SK-N-SH (cell line): ENCODE data around the gene DHRS13. TPM values are rescaled to one million over a fixed set of nuclear protein-coding genes. Genes with fewer than 3 reads are reported as not detected.

ENCODE experiments used
- CTCF ChIA-PET: fragments of 300-600, 350-600 bp; formaldehyde crosslinking; extraction: SDS; loops from one replicate; lab custom pipeline; 2021; lab: Yijun Ruan, JAX
- POLR2A ChIA-PET: fragments of 350-600 bp; sonication (Branson Sonifier 250); formaldehyde crosslinking; extraction: SDS; loops from one replicate; lab custom pipeline; 2020; ENCODE audit warnings: antibody characterized with exemption, inconsistent platforms; lab: Yijun Ruan, JAX
- DNase-seq: peaks from one replicate; pipeline ENCODE4 v3.0.0; 2012
- H2AFZ ChIP-seq: fragments of 200-600 bp; sonication (generic); 2 replicates; pipeline ENCODE4 v1.8.1; 2016; ENCODE audit warnings: antibody characterized with exemption, mild to moderate bottlenecking, low read depth
- H3F3A ChIP-seq: fragments of 200-600 bp; sonication (generic); replicated peaks from 2 replicates; pipeline ENCODE3; 2016; ENCODE audit warnings: antibody characterized with exemption, mild to moderate bottlenecking; ENCODE audit not compliant: insufficient read depth
- H3K27ac ChIP-seq, 2 experiments: fragments of 200-500 bp in 1 of 2; fragments of 200-600 bp in 1 of 2; sonication (Bioruptor generic) in 1 of 2; sonication (generic), shearing (Covaris generic) in 1 of 2; 2 replicates each; pipeline versions ENCODE4 v1.5.1 to v1.6.1; 2014 to 2016; ENCODE audit warnings: low read depth in 2 of 2, inconsistent platforms in 1 of 2, low read length in 1 of 2, mild to moderate bottlenecking in 1 of 2, mixed read lengths in 1 of 2
- H3K27me3 ChIP-seq: fragments of 200-600 bp; sonication (generic), shearing (Covaris generic); 2 replicates; pipeline ENCODE4 v1.6.1; 2016; ENCODE audit warnings: mixed run types; ENCODE audit not compliant: insufficient read depth
- H3K36me3 ChIP-seq, 2 experiments: fragments of 200-500 bp in 1 of 2; fragments of 200-600 bp in 1 of 2; sonication (Bioruptor generic) in 1 of 2; sonication (generic) in 1 of 2; replicated peaks in 1 of 2; 2 replicates each; pipeline versions ENCODE3 to v1.5.1; 2014 to 2016; ENCODE audit warnings: low read length in 1 of 2, mild to moderate bottlenecking in 1 of 2; ENCODE audit not compliant: insufficient read depth in 2 of 2, control insufficient read depth in 1 of 2
- H3K4me1 ChIP-seq, 2 experiments: fragments of 200-500 bp in 1 of 2; fragments of 200-600 bp in 1 of 2; sonication (Bioruptor generic) in 1 of 2; sonication (generic), shearing (Covaris generic) in 1 of 2; 2 replicates each; pipeline versions ENCODE4 v1.5.1 to v1.6.1; 2014 to 2016; ENCODE audit warnings: low read depth in 1 of 2, low read length in 1 of 2, mixed run types in 1 of 2; ENCODE audit not compliant: insufficient read depth in 2 of 2, control insufficient read depth in 1 of 2
- H3K4me2 ChIP-seq: fragments of 200-600 bp; sonication (generic), shearing (Covaris generic); 2 replicates; pipeline ENCODE4 v1.6.1; 2017; ENCODE audit warnings: mixed run types
- H3K4me3 ChIP-seq, 2 experiments: fragments of 200-500 bp in 1 of 2; fragments of 200-600 bp in 1 of 2; sonication (Bioruptor generic) in 1 of 2; sonication (generic), shearing (Covaris generic) in 1 of 2; 2 replicates each; pipeline versions ENCODE4 v1.5.1 to v1.8.1; 2014 to 2016; ENCODE audit warnings: low read depth in 2 of 2, inconsistent platforms in 1 of 2, low read length in 1 of 2, mild to moderate bottlenecking in 1 of 2, mixed read lengths in 1 of 2, moderate library complexity in 1 of 2
- H3K79me2 ChIP-seq: fragments of 200-600 bp; sonication (generic); 2 replicates; pipeline ENCODE4 v1.8.1; 2017; ENCODE audit warnings: mild to moderate bottlenecking; ENCODE audit not compliant: insufficient read depth
- H3K9ac ChIP-seq: fragments of 200-600 bp; sonication (generic); 2 replicates; pipeline ENCODE4 v1.6.1; 2017; ENCODE audit warnings: mixed run types
- H3K9me2 ChIP-seq: fragments of 200-600 bp; sonication (generic); 2 replicates; pipeline ENCODE4 v1.6.1; 2017; ENCODE audit warnings: mixed run types
- H3K9me3 ChIP-seq: fragments of 200-600 bp; sonication (generic); 2 replicates; pipeline ENCODE4 v1.6.1; 2017; ENCODE audit warnings: mixed run types, mild to moderate bottlenecking, moderate library complexity
- H4K20me1 ChIP-seq: fragments of 200-600 bp; sonication (generic); 2 replicates; pipeline ENCODE4 v1.6.1; 2017; ENCODE audit warnings: mild to moderate bottlenecking, mixed run types; ENCODE audit not compliant: insufficient read depth
- CHD2 ChIP-seq: fragments of 150-350 bp; IDR thresholded peaks from 2 replicates; pipeline ENCODE4 v1.6.1; 2018; ENCODE audit warnings: low read length; ENCODE audit not compliant: partially characterized antibody
- EP300 ChIP-seq, 2 experiments: IDR thresholded peaks; 2 replicates each; pipeline versions ENCODE4 v1.4.0 to v1.6.1; 2012; ENCODE audit warnings: borderline replicate concordance in 1 of 2, low read depth in 1 of 2, low read length in 1 of 2
- EZH2phosphoT487 ChIP-seq: fragments of 200-600 bp; sonication (generic); IDR thresholded peaks from 2 replicates; pipeline ENCODE4 v1.6.1; 2017; ENCODE audit warnings: low read depth, mixed run types, mild to moderate bottlenecking, antibody characterized with exemption, moderate library complexity, borderline replicate concordance
- FOXJ3 ChIP-seq: sonication (generic); formaldehyde crosslinking; IDR thresholded peaks from 2 replicates; pipeline ENCODE4 v1.5.1; 2020; ENCODE audit warnings: mild to moderate bottlenecking, missing genetic modification reagents
- JUND ChIP-seq: IDR thresholded peaks from 2 replicates; pipeline ENCODE4 v1.4.0; 2012
- NRF1 ChIP-seq: IDR thresholded peaks from 2 replicates; pipeline ENCODE4 v1.6.1; 2012; ENCODE audit warnings: low read depth, mild to moderate bottlenecking, low read length
- POLR2AphosphoS5 ChIP-seq: IDR thresholded peaks from 2 replicates; pipeline ENCODE4 v1.6.1; 2012; ENCODE audit warnings: low read depth, low read length
- RAD21 ChIP-seq: IDR thresholded peaks from 2 replicates; pipeline ENCODE4 v1.6.1; 2012; ENCODE audit warnings: mild to moderate bottlenecking, low read length
- RFX5 ChIP-seq: IDR thresholded peaks from 2 replicates; pipeline ENCODE4 v1.6.1; 2012; ENCODE audit warnings: mild to moderate bottlenecking, improper control_type of control experiment, low read length
- RXRA ChIP-seq: IDR thresholded peaks from 2 replicates; pipeline ENCODE4 v1.4.0; 2012; ENCODE audit warnings: low read depth, mild to moderate bottlenecking, borderline replicate concordance
- TAF1 ChIP-seq: IDR thresholded peaks from 2 replicates; pipeline ENCODE4 v1.6.1; 2012; ENCODE audit warnings: low read depth, mild to moderate bottlenecking, low read length, moderate library complexity, borderline replicate concordance
- TEAD4 ChIP-seq: IDR thresholded peaks from 2 replicates; pipeline ENCODE4 v1.4.0; 2012; ENCODE audit warnings: mild to moderate bottlenecking, borderline replicate concordance; ENCODE audit not compliant: insufficient read depth
- YY1 ChIP-seq: IDR thresholded peaks from 2 replicates; pipeline ENCODE4 v1.4.0; 2012; ENCODE audit warnings: low read depth, mild to moderate bottlenecking
- WGBS: methylation state at CpG from one replicate; pipeline ENCODE4 v1.1.6; 2017; ENCODE audit warnings: low lambda C conversion rate; 5-methylcytosine and 5-hydroxymethylcytosine counted together
- polyA plus RNA-seq, 3 experiments: library from polyadenylated mRNA; depleted of rRNA; stranded (reverse); fragments of >200 nt; gene quantifications; 2 replicates each; pipeline ENCODE4 v1.2.3, GENCODE V29; 2012
- TF ChIP-seq, protein P1 (sequence below): IDR thresholded peaks from 2 replicates; pipeline ENCODE4 v1.4.0; 2012; ENCODE audit warnings: low read depth, borderline replicate concordance
- TF ChIP-seq, protein P2 (sequence below): IDR thresholded peaks from 2 replicates; pipeline ENCODE4 v1.4.0; 2012; ENCODE audit warnings: low read depth, borderline replicate concordance

DHRS13 gene
- polyA plus RNA-seq, 1 of the 3 experiments (the other 2 are of a cell fraction) = 7.4 TPM

DNA sequence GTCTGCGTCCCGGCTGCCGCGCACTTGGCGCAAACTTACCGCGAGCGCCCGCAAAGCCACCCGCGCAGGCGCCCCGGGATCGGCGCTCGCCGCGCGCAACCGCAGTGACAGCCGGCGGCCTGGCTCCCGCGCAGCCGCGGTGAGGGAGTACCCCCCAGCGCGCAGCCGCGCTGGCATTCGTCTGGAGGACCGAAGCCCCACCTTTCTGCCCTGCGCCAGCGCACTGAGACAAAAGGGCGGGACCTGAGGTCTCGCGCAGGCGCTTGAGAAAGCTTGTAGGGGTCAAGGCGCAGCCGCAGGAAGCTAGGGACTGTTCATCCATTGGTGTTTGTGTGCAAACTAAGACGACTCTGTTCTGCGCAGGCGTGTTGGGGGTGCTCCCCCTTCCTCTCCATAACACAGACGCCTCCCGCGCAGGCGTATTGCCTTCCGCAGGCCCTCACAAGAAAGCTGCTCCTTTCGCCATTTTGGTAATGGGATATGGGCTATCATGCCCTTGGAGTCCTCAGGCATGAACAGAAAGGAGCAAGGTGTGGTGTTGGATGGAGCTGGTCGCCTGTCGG is 48.6 kb upstream of the DHRS13 start, which contains the start of gene PHF12:
Gene PHF12 (minus strand): TSS at position 91 of the 563 bp plus-strand sequence. CDS start 558 bp downstream, outside the sequence.
- Histone ChIP-seq H3K27ac (peak within 1 kb of the TSS; percentile 99 to 100), H3K4me3 (peak within 1 kb of the TSS; percentile 83 to 93), H4K20me1 (no peaks in the 10 kb centered on the region; the same call in 1 of the 2 replicates), H3K4me1 (peaks cover 21 to 24% of the 10 kb centered on the region in 2 experiments), H3K9me2 (no peaks in the 10 kb centered on the region), H3K36me3 (peaks cover 4 to 8% of the 10 kb centered on the region in 2 experiments), H2AFZ (peak within 1 kb of the TSS; percentile 68), H3K9me3 (no peaks in the 10 kb centered on the region), H3K4me2 (peak within 1 kb of the TSS; percentile 96), H3K79me2 (peaks cover 46% of the 10 kb centered on the region), H3K27me3 (no peaks in the 10 kb centered on the region), H3K9ac (peak within 1 kb of the TSS; percentile 90), H3F3A (peaks cover 32% of the 10 kb centered on the region)
- ChIA-PET CTCF (interaction anchor here (0.6 to 15.3 kb wide), 11 partner anchors 9 to 282 kb away, joined by 3 to 947 read pairs (median 4); partner anchors contain the start of gene TLCD1), POLR2A (interaction anchor here (0.6 to 1.2 kb wide), 10 partner anchors 14 to 240 kb away, joined by 3 to 8 read pairs (median 4); partner anchors contain the start of genes FLOT2, PROCA1 and RPL23A)
- under 1% methylated on average over 30 of the region's 51 CpGs for WGBS
- peak; percentile 97 for DNase-seq
- no peak for TF ChIP-seq FOXJ3
- TF ChIP-seq RAD21 = no peak
- TF ChIP-seq POLR2AphosphoS5 = peak; percentile 49
- TF ChIP-seq NRF1 = peak; percentile 98
- no peak for TF ChIP-seq EZH2phosphoT487
- TF ChIP-seq RFX5 = no peak
- no peak for TF ChIP-seq JUND
- no peak for TF ChIP-seq RXRA
- peak; percentile 29 for TF ChIP-seq CHD2
- no peak for TF ChIP-seq TEAD4
- TF ChIP-seq, protein P1, sequence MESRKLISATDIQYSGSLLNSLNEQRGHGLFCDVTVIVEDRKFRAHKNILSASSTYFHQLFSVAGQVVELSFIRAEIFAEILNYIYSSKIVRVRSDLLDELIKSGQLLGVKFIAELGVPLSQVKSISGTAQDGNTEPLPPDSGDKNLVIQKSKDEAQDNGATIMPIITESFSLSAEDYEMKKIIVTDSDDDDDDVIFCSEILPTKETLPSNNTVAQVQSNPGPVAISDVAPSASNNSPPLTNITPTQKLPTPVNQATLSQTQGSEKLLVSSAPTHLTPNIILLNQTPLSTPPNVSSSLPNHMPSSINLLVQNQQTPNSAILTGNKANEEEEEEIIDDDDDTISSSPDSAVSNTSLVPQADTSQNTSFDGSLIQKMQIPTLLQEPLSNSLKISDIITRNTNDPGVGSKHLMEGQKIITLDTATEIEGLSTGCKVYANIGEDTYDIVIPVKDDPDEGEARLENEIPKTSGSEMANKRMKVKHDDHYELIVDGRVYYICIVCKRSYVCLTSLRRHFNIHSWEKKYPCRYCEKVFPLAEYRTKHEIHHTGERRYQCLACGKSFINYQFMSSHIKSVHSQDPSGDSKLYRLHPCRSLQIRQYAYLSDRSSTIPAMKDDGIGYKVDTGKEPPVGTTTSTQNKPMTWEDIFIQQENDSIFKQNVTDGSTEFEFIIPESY = peak; percentile 50; the same call in 1 of the 2 replicates
- no peak; the same call in 1 of the 2 replicates for TF ChIP-seq YY1
- peak; percentile 62; the same call in 1 of the 2 replicates for TF ChIP-seq TAF1
- TF ChIP-seq, protein P2, sequence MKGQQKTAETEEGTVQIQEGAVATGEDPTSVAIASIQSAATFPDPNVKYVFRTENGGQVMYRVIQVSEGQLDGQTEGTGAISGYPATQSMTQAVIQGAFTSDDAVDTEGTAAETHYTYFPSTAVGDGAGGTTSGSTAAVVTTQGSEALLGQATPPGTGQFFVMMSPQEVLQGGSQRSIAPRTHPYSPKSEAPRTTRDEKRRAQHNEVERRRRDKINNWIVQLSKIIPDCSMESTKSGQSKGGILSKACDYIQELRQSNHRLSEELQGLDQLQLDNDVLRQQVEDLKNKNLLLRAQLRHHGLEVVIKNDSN = no peak
- no peak for TF ChIP-seq EP300 (IDR thresholded peaks at IDR 0.05; ENCODE audit: borderline replicate concordance in 1 of 2, low read depth in 1 of 2, low read length in 1 of 2)
